IMR-90 (cell line): Measurements from ENCODE around the gene CDKAL1. TPM values are rescaled to one million over a fixed set of nuclear protein-coding genes. Genes with fewer than 3 reads are reported as not detected.

Source experiments
- ATAC-seq: fragments of 200-7000 bp; cut with Tn5 transposase; 2 replicates; pipeline ENCODE4 v1.9.1; 2020; ENCODE audit warnings: low read depth, mild to moderate bottlenecking, moderate library complexity
- BruUV-seq: library from RNA; stranded (reverse); fragments of 400-500 nt; replicated peaks from 2 replicates; lab custom pipeline; 2021; lab: Mats Ljungman, UMichigan
- CTCF ChIA-PET: fragments of 300-600 bp; formaldehyde crosslinking; extraction: SDS; loops from one replicate; lab custom pipeline; 2021; ENCODE audit warnings: antibody characterized with exemption; lab: Yijun Ruan, JAX
- POLR2A ChIA-PET: fragments of 300-600 bp; sonication (Branson Sonifier 250); formaldehyde crosslinking; loops from one replicate; lab custom pipeline; 2022; ENCODE audit warnings: antibody characterized with exemption; ENCODE audit not compliant: unreplicated experiment; lab: Charles Lee
- DNase-seq: peaks from one replicate; pipeline ENCODE4 v3.0.0; 2013
- H2AFZ ChIP-seq: replicated peaks from 2 replicates; pipeline ENCODE3; 2013; ENCODE audit warnings: low read length, mild to moderate bottlenecking; ENCODE audit not compliant: poor library complexity
- H2AK5ac ChIP-seq: 2 replicates; pipeline ENCODE4 v1.6.1; 2013; ENCODE audit warnings: low read depth, low read length, inconsistent platforms
- H2AK9ac ChIP-seq: replicated peaks from 2 replicates; pipeline ENCODE3; 2013; ENCODE audit warnings: mild to moderate bottlenecking, low read depth, low read length, moderate library complexity; ENCODE audit not compliant: poor library complexity
- H2BK120ac ChIP-seq: 2 replicates; pipeline ENCODE4 v1.6.1; 2013; ENCODE audit warnings: low read depth, low read length, inconsistent platforms
- H2BK15ac ChIP-seq: 3 replicates; pipeline ENCODE4 v1.6.1; 2013; ENCODE audit warnings: low read depth, low read length, inconsistent platforms
- H2BK20ac ChIP-seq: 2 replicates; pipeline ENCODE4 v1.6.1; 2013; ENCODE audit warnings: low read depth, mild to moderate bottlenecking, inconsistent platforms, low read length, moderate library complexity
- H2BK5ac ChIP-seq: 2 replicates; pipeline ENCODE4 v1.6.1; 2013; ENCODE audit warnings: mild to moderate bottlenecking, low read depth, low read length, inconsistent platforms; ENCODE audit not compliant: poor library complexity, severe bottlenecking
- H3K14ac ChIP-seq: replicated peaks from 2 replicates; pipeline ENCODE4 v1.6.1; 2013; ENCODE audit warnings: low read depth, low read length, inconsistent platforms
- H3K18ac ChIP-seq: 2 replicates; pipeline ENCODE4 v1.6.1; 2013; ENCODE audit warnings: low read depth, low read length, control low read depth
- H3K23ac ChIP-seq: 2 replicates; pipeline ENCODE4 v1.6.1; 2013; ENCODE audit warnings: low read depth, low read length, inconsistent platforms
- H3K27ac ChIP-seq: 2 replicates; pipeline ENCODE4 v1.5.1; 2013; ENCODE audit warnings: mild to moderate bottlenecking, control low read depth, low read length; ENCODE audit not compliant: insufficient read depth
- H3K27me3 ChIP-seq: 2 replicates; pipeline ENCODE4 v1.6.1; 2013; ENCODE audit warnings: low read length; ENCODE audit not compliant: control insufficient read depth, insufficient read depth
- H3K36me3 ChIP-seq: 2 replicates; pipeline ENCODE4 v1.6.1; 2013; ENCODE audit warnings: low read length, mixed read lengths; ENCODE audit not compliant: control insufficient read depth, insufficient read depth
- H3K4ac ChIP-seq: 2 replicates; pipeline ENCODE4 v1.6.1; 2013; ENCODE audit warnings: low read depth, low read length, inconsistent platforms
- H3K4me1 ChIP-seq: 2 replicates; pipeline ENCODE4 v1.6.1; 2013; ENCODE audit warnings: low read length, mixed read lengths; ENCODE audit not compliant: control insufficient read depth, insufficient read depth
- H3K4me2 ChIP-seq: 2 replicates; pipeline ENCODE4 v1.6.1; 2013; ENCODE audit warnings: low read depth, mild to moderate bottlenecking, control low read depth, low read length, moderate library complexity
- H3K4me3 ChIP-seq: 2 replicates; pipeline ENCODE4 v1.5.1; 2013; ENCODE audit warnings: low read depth, mild to moderate bottlenecking, control low read depth, low read length, moderate library complexity; ENCODE audit not compliant: insufficient read depth
- H3K56ac ChIP-seq: 2 replicates; pipeline ENCODE4 v1.6.1; 2013; ENCODE audit warnings: low read length, inconsistent platforms; ENCODE audit not compliant: insufficient read depth; ENCODE audit errors: extremely low read depth
- H3K79me1 ChIP-seq, 2 experiments: 2 replicates each; pipeline ENCODE4 v1.6.1; 2013; ENCODE audit warnings: low read length in 2 of 2, inconsistent platforms in 1 of 2, low read depth in 1 of 2
- H3K9ac ChIP-seq: 2 replicates; pipeline ENCODE4 v1.6.1; 2013; ENCODE audit warnings: low read depth, low read length, control low read depth
- H3K9me1 ChIP-seq: 2 replicates; pipeline ENCODE4 v1.6.1; 2013; ENCODE audit warnings: low read length, inconsistent platforms; ENCODE audit not compliant: insufficient read depth
- H3K9me3 ChIP-seq: 2 replicates; pipeline ENCODE4 v1.6.1; 2013; ENCODE audit warnings: low read length; ENCODE audit not compliant: control insufficient read depth, insufficient read depth
- H4K20me1 ChIP-seq: 2 replicates; pipeline ENCODE4 v1.6.1; 2013; ENCODE audit warnings: low read length, inconsistent platforms; ENCODE audit not compliant: insufficient read depth
- H4K5ac ChIP-seq: 2 replicates; pipeline ENCODE4 v1.6.1; 2013; ENCODE audit warnings: mild to moderate bottlenecking, low read depth, low read length, control low read depth
- H4K8ac ChIP-seq, 2 experiments: 2 replicates each; pipeline ENCODE4 v1.6.1; 2013; ENCODE audit warnings: low read depth in 2 of 2, low read length in 2 of 2, control low read depth in 1 of 2, inconsistent platforms in 1 of 2
- H4K91ac ChIP-seq: 2 replicates; pipeline ENCODE4 v1.6.1; 2013; ENCODE audit warnings: low read depth, low read length, inconsistent platforms; ENCODE audit not compliant: insufficient read depth
- BHLHE40 ChIP-seq: fragments of 150-350 bp; IDR thresholded peaks from 2 replicates; pipeline ENCODE4 v1.6.1; 2016; ENCODE audit warnings: mild to moderate bottlenecking, low read depth, low read length
- MAFK ChIP-seq: IDR thresholded peaks from 2 replicates; pipeline ENCODE4 v1.6.1; 2012; ENCODE audit warnings: low read depth, low read length, improper control_type of control experiment
- MXI1 ChIP-seq: IDR thresholded peaks from 2 replicates; pipeline ENCODE4 v1.6.1; 2012; ENCODE audit warnings: low read depth, mild to moderate bottlenecking, low read length, moderate library complexity, borderline replicate concordance
- RAD21 ChIP-seq: IDR thresholded peaks from 2 replicates; pipeline ENCODE4 v1.6.1; 2012; ENCODE audit warnings: low read length, improper control_type of control experiment
- RCOR1 ChIP-seq: IDR thresholded peaks from 2 replicates; pipeline ENCODE4 v1.6.1; 2012; ENCODE audit warnings: mild to moderate bottlenecking, low read length, improper control_type of control experiment; ENCODE audit not compliant: insufficient replicate concordance
- RFX5 ChIP-seq: IDR thresholded peaks from 2 replicates; pipeline ENCODE4 v1.8.0; 2012; ENCODE audit warnings: low read depth, mild to moderate bottlenecking, low read length, moderate library complexity
- WGBS, 2 experiments: methylation state at CpG; one replicate each; pipeline versions ENCODE4 v1.1.5 to v1.1.7; 2013; ENCODE audit warnings: missing lambda C conversion rate in 2 of 2; ENCODE audit not compliant: insufficient read length in 1 of 2; ENCODE audit errors: extremely low coverage in 2 of 2; 5-methylcytosine and 5-hydroxymethylcytosine counted together
- dilution Hi-C: fragments of 300-500 bp; cut with HindIII; formaldehyde crosslinking; loops from one replicate; pipeline ENCODE4 v1.14.3; 2018; ENCODE audit warnings: low sequenced_read_pairs; ENCODE audit not compliant: unreplicated experiment
- in situ Hi-C: fragments of 300-500 bp; cut with MboI; formaldehyde crosslinking; loops from 3 replicates; pipeline ENCODE4 v1.14.3; 2019; ENCODE audit warnings: low sequenced_read_pairs, inconsistent platforms, mixed read lengths
- intact Hi-C: fragments of 100-400 bp; cut with micrococcal nuclease; formaldehyde crosslinking; loops from 2 replicates; pipeline ENCODE4 v1.10.0; 2022
- polyA plus RNA-seq, 3 experiments: library from polyadenylated mRNA; depleted of rRNA; stranded (reverse); fragments of >200 nt; gene quantifications; 2 replicates each; pipeline ENCODE4 v1.2.3, GENCODE V29; 2012; ENCODE audit warnings: low replicate concordance in 1 of 3
- total RNA-seq: library from RNA; depleted of rRNA; stranded (reverse); fragments of >200 nt; gene quantifications from 2 replicates; pipeline ENCODE4 v1.2.3, GENCODE V29; 2012
- TF ChIP-seq, protein P1 (sequence below): fragments of 150-350 bp; IDR thresholded peaks from 2 replicates; pipeline ENCODE4 v1.6.1; 2016; ENCODE audit warnings: low read depth, mild to moderate bottlenecking, low read length, moderate library complexity, borderline replicate concordance
- TF ChIP-seq, protein P2 (sequence below): fragments of 150-350 bp; IDR thresholded peaks from 2 replicates; pipeline ENCODE4 v1.6.1; 2017; ENCODE audit warnings: mild to moderate bottlenecking, antibody characterized with exemption, low read length, low read depth

CDKAL1 gene
- total and polyA plus RNA-seq, 2 of the 4 experiments (the other 2 are of a cell fraction): 3.7 to 13.1 TPM

DNA sequence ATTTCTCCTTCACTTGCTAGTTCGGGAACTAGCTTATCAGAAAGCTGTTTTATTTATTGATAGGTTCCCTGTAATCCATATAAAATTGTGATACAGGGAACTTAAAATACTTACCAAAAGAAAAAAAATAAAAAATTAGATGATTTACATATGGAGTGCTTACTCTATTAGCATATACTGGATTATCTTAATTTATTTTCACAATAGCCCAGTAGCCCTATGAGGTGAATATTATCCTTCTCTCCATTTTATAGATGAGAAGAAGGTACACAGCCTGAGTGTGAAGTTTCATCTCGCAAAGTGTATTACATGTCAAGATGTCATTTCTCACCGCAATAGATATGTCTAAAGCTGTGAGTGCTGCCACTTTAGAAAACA lies 463.5 kb downstream of the CDKAL1 start:
- Histone ChIP-seq H2AK5ac (no peak overlapping the region), H2BK20ac (no peak overlapping the region), H3K9me1 (no peaks in the 10 kb centered on the region), H2BK120ac (no peak overlapping the region), H3K27me3 (no peaks in the 10 kb centered on the region), H3K9ac (no peak overlapping the region), H3K36me3 (no peaks in the 10 kb centered on the region), H4K5ac (no peak overlapping the region), H2AK9ac (no peak overlapping the region), H3K56ac (no peak overlapping the region), H3K4me1 (peaks cover 1% of the 10 kb centered on the region; the same call in 1 of the 2 replicates), H3K23ac (no peak overlapping the region), H3K18ac (no peak overlapping the region), H3K4ac (no peak overlapping the region), H3K9me3 (no peaks in the 10 kb centered on the region), H2BK5ac (no peak overlapping the region), H4K8ac (no peak overlapping the region), H3K4me2 (no peak overlapping the region), H3K27ac (no peak overlapping the region), H4K91ac (no peak overlapping the region), H3K4me3 (no peak overlapping the region), H3K14ac (no peak overlapping the region), H2BK15ac (no peak overlapping the region), H4K20me1 (no peaks in the 10 kb centered on the region), H2AFZ (no peak overlapping the region), H3K79me1 (no peaks in the 10 kb centered on the region)
- no peak for ATAC-seq
- TF ChIP-seq RFX5 (no peak), BHLHE40 (no peak), MAFK (no peak), RCOR1 (no peak), MXI1 (no peak), RAD21 (no peak)
- TF ChIP-seq, protein P1, sequence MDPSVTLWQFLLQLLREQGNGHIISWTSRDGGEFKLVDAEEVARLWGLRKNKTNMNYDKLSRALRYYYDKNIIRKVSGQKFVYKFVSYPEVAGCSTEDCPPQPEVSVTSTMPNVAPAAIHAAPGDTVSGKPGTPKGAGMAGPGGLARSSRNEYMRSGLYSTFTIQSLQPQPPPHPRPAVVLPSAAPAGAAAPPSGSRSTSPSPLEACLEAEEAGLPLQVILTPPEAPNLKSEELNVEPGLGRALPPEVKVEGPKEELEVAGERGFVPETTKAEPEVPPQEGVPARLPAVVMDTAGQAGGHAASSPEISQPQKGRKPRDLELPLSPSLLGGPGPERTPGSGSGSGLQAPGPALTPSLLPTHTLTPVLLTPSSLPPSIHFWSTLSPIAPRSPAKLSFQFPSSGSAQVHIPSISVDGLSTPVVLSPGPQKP: no peak
- TF ChIP-seq, protein P2, sequence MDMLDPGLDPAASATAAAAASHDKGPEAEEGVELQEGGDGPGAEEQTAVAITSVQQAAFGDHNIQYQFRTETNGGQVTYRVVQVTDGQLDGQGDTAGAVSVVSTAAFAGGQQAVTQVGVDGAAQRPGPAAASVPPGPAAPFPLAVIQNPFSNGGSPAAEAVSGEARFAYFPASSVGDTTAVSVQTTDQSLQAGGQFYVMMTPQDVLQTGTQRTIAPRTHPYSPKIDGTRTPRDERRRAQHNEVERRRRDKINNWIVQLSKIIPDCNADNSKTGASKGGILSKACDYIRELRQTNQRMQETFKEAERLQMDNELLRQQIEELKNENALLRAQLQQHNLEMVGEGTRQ: no peak
- WGBS, 2 experiments: 100% methylated on average over 2 of the region's 3 CpGs; no CpG with 5 or more reads in 1 of the 2 experiments
- CTCF ChIA-PET: no interaction called here
- no peak for DNase-seq
- POLR2A ChIA-PET: no interaction called here
- intact Hi-C loops: no loop called here
- in situ Hi-C loops: no loop called here
- no TSS peak for BruUV-seq
- dilution Hi-C loops: no loop called here
